Hematopoietic multipotent progenitor cell treated with erythropoietin and hydrocortisone succinate and interleukin-3 and kit ligand, for 17 days (in vitro differentiated cells): ENCODE data around the gene QPRT.
"Not testable (repeated sequence)": the region's sequence is repeated elsewhere in the genome, so short reads cannot be mapped to it uniquely, and the experiment has no call there.

ENCODE experiments used
- DNase-seq: peaks from one replicate; pipeline ENCODE4 v3.0.0-alpha.2; 2015; ENCODE audit warnings: low spot score

Gene QPRT

DNA sequence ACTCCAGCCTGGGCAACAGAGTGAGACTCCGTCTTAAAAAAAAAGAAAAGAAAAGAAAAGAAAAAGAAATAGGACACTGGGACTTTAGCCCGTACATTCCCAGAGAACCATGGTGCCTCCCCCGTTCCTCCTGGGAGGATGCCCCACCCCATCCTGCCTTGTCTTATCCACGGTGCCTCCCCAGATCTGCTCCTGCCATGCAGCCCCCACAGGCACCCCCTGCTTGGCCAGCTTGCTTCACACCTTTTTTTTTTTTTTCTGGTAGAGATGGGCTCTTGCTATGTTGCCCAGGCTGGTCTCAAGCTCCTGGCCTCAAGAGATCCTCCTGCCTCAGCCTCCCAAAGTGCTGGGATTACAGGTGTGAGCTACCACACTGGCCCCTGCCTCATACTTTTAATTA is 67.5 kb downstream of the QPRT start:
- not testable (repeated sequence) for DNase-seq
